ENCODE results near the gene AUTS2.

DNA sequence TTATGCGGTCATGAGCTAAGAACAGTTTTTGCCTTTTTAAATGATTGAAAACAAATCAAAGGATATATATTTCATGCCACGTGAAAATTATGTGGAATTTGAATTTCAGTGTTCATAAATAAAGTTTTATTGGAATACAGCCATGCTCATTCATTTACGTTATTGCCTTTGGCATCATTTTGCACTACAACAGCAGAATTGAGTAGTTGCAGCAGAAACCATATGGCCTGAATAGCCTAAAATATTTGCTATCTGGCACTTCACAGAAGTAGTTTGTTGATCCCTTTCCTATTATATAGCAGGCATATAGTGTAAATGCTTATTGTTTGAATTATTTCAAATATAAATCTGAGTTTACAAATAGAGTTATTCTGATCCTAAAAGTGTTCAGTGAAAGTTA, 59.7 kb downstream of the AUTS2 start:
- TF ChIP-seq, protein P1, sequence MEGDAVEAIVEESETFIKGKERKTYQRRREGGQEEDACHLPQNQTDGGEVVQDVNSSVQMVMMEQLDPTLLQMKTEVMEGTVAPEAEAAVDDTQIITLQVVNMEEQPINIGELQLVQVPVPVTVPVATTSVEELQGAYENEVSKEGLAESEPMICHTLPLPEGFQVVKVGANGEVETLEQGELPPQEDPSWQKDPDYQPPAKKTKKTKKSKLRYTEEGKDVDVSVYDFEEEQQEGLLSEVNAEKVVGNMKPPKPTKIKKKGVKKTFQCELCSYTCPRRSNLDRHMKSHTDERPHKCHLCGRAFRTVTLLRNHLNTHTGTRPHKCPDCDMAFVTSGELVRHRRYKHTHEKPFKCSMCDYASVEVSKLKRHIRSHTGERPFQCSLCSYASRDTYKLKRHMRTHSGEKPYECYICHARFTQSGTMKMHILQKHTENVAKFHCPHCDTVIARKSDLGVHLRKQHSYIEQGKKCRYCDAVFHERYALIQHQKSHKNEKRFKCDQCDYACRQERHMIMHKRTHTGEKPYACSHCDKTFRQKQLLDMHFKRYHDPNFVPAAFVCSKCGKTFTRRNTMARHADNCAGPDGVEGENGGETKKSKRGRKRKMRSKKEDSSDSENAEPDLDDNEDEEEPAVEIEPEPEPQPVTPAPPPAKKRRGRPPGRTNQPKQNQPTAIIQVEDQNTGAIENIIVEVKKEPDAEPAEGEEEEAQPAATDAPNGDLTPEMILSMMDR (IDR thresholded peaks at IDR 0.05; ENCODE audit: low read length), result no peak
- no peak for TF ChIP-seq EZH2 (IDR thresholded peaks at IDR 0.05; ENCODE audit: borderline replicate concordance, low read length)

Measured in OCI-LY1 (cell line).